NB4 (cell line): ENCODE results near the gene MPPED1.

ENCODE experiments used
- DNase-seq: peaks from one replicate; pipeline ENCODE4 v3.0.0; 2010; ENCODE audit warnings: low read depth
- H3K4me3 ChIP-seq: one replicate; pipeline ENCODE4 v1.5.1; 2011; ENCODE audit warnings: mild to moderate bottlenecking, low read depth, low read length, moderate library complexity
- CTCF ChIP-seq: IDR thresholded peaks from one replicate; pipeline ENCODE4 v1.5.1; 2012; ENCODE audit warnings: low read depth, low read length
- MAX ChIP-seq: IDR thresholded peaks from 2 replicates; pipeline ENCODE4 v1.6.1; 2011; ENCODE audit warnings: low read depth, low read length
- MYC ChIP-seq: IDR thresholded peaks from 2 replicates; pipeline ENCODE4 v1.6.1; 2011; ENCODE audit warnings: low read depth, low read length
- POLR2A ChIP-seq: IDR thresholded peaks from 2 replicates; pipeline ENCODE4 v1.6.1; 2011; ENCODE audit warnings: mild to moderate bottlenecking; ENCODE audit not compliant: insufficient read length; ENCODE audit errors: extremely low read depth

MPPED1 gene

GRCh38 chr22:43434928-43435311, 23.1 kb downstream of the MPPED1 start:
- no peak overlapping the region for H3K4me3 ChIP-seq
- no peak for DNase-seq
- TF ChIP-seq CTCF (no peak), MYC (no peak), POLR2A (no peak), MAX (no peak)

- no peak for TF ChIP-seq MYC
- TF ChIP-seq CTCF = no peak
- no peak for TF ChIP-seq POLR2A
- TF ChIP-seq MAX = no peak
- no peak overlapping the region for H3K4me3 ChIP-seq
- DNase-seq = no peak
These were observed 24.3 kb downstream of the MPPED1 start for GRCh38 chr22:43435851-43436811.

GRCh38 chr22:43436868-43437267, 25.1 kb downstream of the MPPED1 start:
- DNase-seq = no peak
- no peak overlapping the region for H3K4me3 ChIP-seq
- no peak for TF ChIP-seq CTCF
- TF ChIP-seq MYC = no peak
- TF ChIP-seq POLR2A = no peak
- TF ChIP-seq MAX = no peak

- TF ChIP-seq POLR2A (no peak), MYC (no peak), MAX (no peak), CTCF (no peak)
- no peak for DNase-seq
- H3K4me3 ChIP-seq = no peak overlapping the region
These were observed 26.2 kb downstream of the MPPED1 start for GRCh38 chr22:43437871-43438475.

- no peak overlapping the region for H3K4me3 ChIP-seq
- TF ChIP-seq MAX (no peak), POLR2A (no peak), CTCF (no peak), MYC (no peak)
- no peak for DNase-seq
These were observed 27.0 kb downstream of the MPPED1 start for GRCh38 chr22:43438666-43439347.
